Measurements from ENCODE around the gene PRDX5. TPM values are rescaled to one million over a fixed set of nuclear protein-coding genes. Genes with fewer than 3 reads are reported as not detected.

PRDX5 gene
- total RNA-seq, 1 experiment from 2014 or later = 206 TPM

GRCh38 chr11:64269540-64270220 lies 48.2 kb upstream of the PRDX5 start:
- TF ChIP-seq CTCF (conservative IDR thresholded peaks at IDR 0.05; ENCODE audit: low read depth, low read length) (0 out of 2 replicates have a peak, but pooled peaks have one; percentile 22), EZH2 (IDR thresholded peaks at IDR 0.05; ENCODE audit: borderline replicate concordance, low read depth, low read length, poor library complexity, severe bottlenecking) (no peak)
- peak; percentile 100 for DNase-seq (ENCODE audit: low spot score)
- ChIA-PET POLR2A (ENCODE audit: low non-redundant PET) (no interaction called here), CTCF (interaction anchor here (1.0 to 2.7 kb wide), 4 partner anchors 18 to 86 kb away, joined by 4 to 11 read pairs (median 8); no protein-coding TSS in a partner anchor)
- H3K36me3 ChIP-seq (ENCODE audit: insufficient read depth, low read length, poor library complexity, severe bottlenecking) = peaks cover 12% of the 10 kb centered on the region
- intact Hi-C loops (cut with micrococcal nuclease; ENCODE audit: unreplicated experiment) = loop anchor here (2.0 kb wide), 2 partner anchors 15 to 35 kb away; partner anchors contain the start of genes BAD, ESRRA and GPR137
- no peaks in the 10 kb centered on the region for H3K27me3 ChIP-seq (replicated peaks; ENCODE audit: insufficient read depth, low read depth, low read length, poor library complexity)
- H3K27ac ChIP-seq (ENCODE audit: low read depth, low read length, poor library complexity, severe bottlenecking) = peak overlapping the region; percentile 94
- BruUV-seq (replicated peaks) = TSS peak; percentile 45
- peaks cover 16% of the 10 kb centered on the region for H3K4me1 ChIP-seq (ENCODE audit: insufficient read depth, low read length, poor library complexity, severe bottlenecking)
- no peaks in the 10 kb centered on the region for H3K9me3 ChIP-seq (ENCODE audit: low read depth, low read length, poor library complexity, severe bottlenecking)
- peak overlapping the region; percentile 78 for H3K4me3 ChIP-seq (ENCODE audit: low read depth, low read length, poor library complexity, severe bottlenecking)

- H3K4me1 ChIP-seq (ENCODE audit: insufficient read depth, low read length, poor library complexity, severe bottlenecking) = peaks cover 6% of the 10 kb centered on the region
- BruUV-seq (replicated peaks) = no TSS peak
- DNase-seq (ENCODE audit: low spot score) = no peak
- ChIA-PET POLR2A (ENCODE audit: low non-redundant PET) (no interaction called here), CTCF (interaction anchor here (0.7 kb wide), 1 partner anchor 23 kb away, joined by 10 read pairs; no protein-coding TSS in a partner anchor)
- no peaks in the 10 kb centered on the region for H3K9me3 ChIP-seq (ENCODE audit: low read depth, low read length, poor library complexity, severe bottlenecking)
- no peaks in the 10 kb centered on the region for H3K27me3 ChIP-seq (replicated peaks; ENCODE audit: insufficient read depth, low read depth, low read length, poor library complexity)
- no peak for TF ChIP-seq CTCF (conservative IDR thresholded peaks at IDR 0.05; ENCODE audit: low read depth, low read length)
- no peak for TF ChIP-seq EZH2 (IDR thresholded peaks at IDR 0.05; ENCODE audit: borderline replicate concordance, low read depth, low read length, poor library complexity, severe bottlenecking)
- H3K36me3 ChIP-seq (ENCODE audit: insufficient read depth, low read length, poor library complexity, severe bottlenecking) = peaks cover 10% of the 10 kb centered on the region
- no peak overlapping the region for H3K4me3 ChIP-seq (ENCODE audit: low read depth, low read length, poor library complexity, severe bottlenecking)
- intact Hi-C loops (cut with micrococcal nuclease; ENCODE audit: unreplicated experiment) = no loop called here
- peak overlapping the region; percentile 40 for H3K27ac ChIP-seq (ENCODE audit: low read depth, low read length, poor library complexity, severe bottlenecking)
Observed at GRCh38 chr11:64275031-64275800, 42.7 kb upstream of the PRDX5 start.

GRCh38 chr11:64275841-64276240 lies 42.1 kb upstream of the PRDX5 start:
- DNase-seq (ENCODE audit: low spot score) = no peak
- peaks cover 6% of the 10 kb centered on the region for H3K4me1 ChIP-seq (ENCODE audit: insufficient read depth, low read length, poor library complexity, severe bottlenecking)
- no peaks in the 10 kb centered on the region for H3K9me3 ChIP-seq (ENCODE audit: low read depth, low read length, poor library complexity, severe bottlenecking)
- CTCF ChIA-PET = no interaction called here
- H3K4me3 ChIP-seq (ENCODE audit: low read depth, low read length, poor library complexity, severe bottlenecking) = no peak overlapping the region
- no TSS peak for BruUV-seq (replicated peaks)
- H3K27me3 ChIP-seq (replicated peaks; ENCODE audit: insufficient read depth, low read depth, low read length, poor library complexity) = no peaks in the 10 kb centered on the region
- POLR2A ChIA-PET (ENCODE audit: low non-redundant PET) = no interaction called here
- no peak overlapping the region for H3K27ac ChIP-seq (ENCODE audit: low read depth, low read length, poor library complexity, severe bottlenecking)
- TF ChIP-seq EZH2 (IDR thresholded peaks at IDR 0.05; ENCODE audit: borderline replicate concordance, low read depth, low read length, poor library complexity, severe bottlenecking) = no peak
- peaks cover 10% of the 10 kb centered on the region for H3K36me3 ChIP-seq (ENCODE audit: insufficient read depth, low read length, poor library complexity, severe bottlenecking)
- intact Hi-C loops (cut with micrococcal nuclease; ENCODE audit: unreplicated experiment) = no loop called here
